ENCODE measurements around the gene TAF11.
"Not testable (repeated sequence)": the region's sequence is repeated elsewhere in the genome, so short reads cannot be mapped to it uniquely, and the experiment has no call there.

The TAF11 gene

GRCh38 chr6:34860776-34861175 is 27.1 kb downstream of the TAF11 start:
- DNase-seq: no peak

- DNase-seq: no peak
Observed at GRCh38 chr6:34859951-34860350, 27.9 kb downstream of the TAF11 start.

GRCh38 chr6:34858681-34859080 is 29.2 kb downstream of the TAF11 start:
- no peak for DNase-seq

GRCh38 chr6:34855463-34855862 is 32.4 kb downstream of the TAF11 start:
- no peak for DNase-seq

GRCh38 chr6:34852406-34853085 is 35.3 kb downstream of the TAF11 start:
- no peak for DNase-seq

- DNase-seq: no peak
Observed at GRCh38 chr6:34851361-34851760, 36.5 kb downstream of the TAF11 start.

- DNase-seq: not testable (repeated sequence)
Observed at GRCh38 chr6:34849066-34849465, 38.8 kb downstream of the TAF11 start.

GRCh38 chr6:34839666-34840352 is 48.0 kb downstream of the TAF11 start:
- DNase-seq: no peak

GRCh38 chr6:34837528-34837927 is 50.3 kb downstream of the TAF11 start:
- DNase-seq: no peak

- DNase-seq: no peak
Observed at GRCh38 chr6:34836451-34836850, 51.4 kb downstream of the TAF11 start.

- DNase-seq: no peak
Observed at GRCh38 chr6:34836008-34836407, 51.8 kb downstream of the TAF11 start.

- no peak for DNase-seq
Observed at GRCh38 chr6:34834789-34835518, 52.9 kb downstream of the TAF11 start.

GRCh38 chr6:34832942-34833341 is 54.9 kb downstream of the TAF11 start:
- no peak for DNase-seq

GRCh38 chr6:34829137-34829536 is 58.7 kb downstream of the TAF11 start:
- no peak for DNase-seq
